ENCODE results near the gene OSMR. TPM values are rescaled to one million over a fixed set of nuclear protein-coding genes. Genes with fewer than 3 reads are reported as not detected.

Gene OSMR
- total RNA-seq, 2 experiments from 2014 or later, result not detected

DNA sequence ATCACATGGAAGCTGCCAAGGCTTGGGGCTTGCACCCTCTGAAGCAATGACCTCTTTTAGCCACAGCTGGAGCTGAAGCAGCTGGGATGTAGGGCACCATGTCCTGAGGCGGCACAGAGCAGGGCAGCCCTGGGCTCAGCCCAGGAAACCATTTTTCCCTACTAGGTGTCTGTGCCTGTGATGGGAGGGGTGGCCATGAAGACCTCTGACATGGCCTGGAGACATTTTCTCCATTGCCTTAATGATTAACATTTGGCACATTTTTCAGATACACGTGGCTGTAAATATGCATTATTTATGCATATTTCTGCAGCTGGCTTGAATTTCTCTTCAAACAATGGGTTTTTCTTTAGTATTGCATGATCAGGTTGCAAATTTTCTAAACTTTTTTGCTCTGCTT is 81.7 kb downstream of the OSMR start:
- POLR2A ChIA-PET, result no interaction called here
- H4K20me1 ChIP-seq (ENCODE audit: insufficient read depth, low read length), result no peaks in the 10 kb centered on the region
- DNase-seq (ENCODE audit: low spot score), result no peak

DNA sequence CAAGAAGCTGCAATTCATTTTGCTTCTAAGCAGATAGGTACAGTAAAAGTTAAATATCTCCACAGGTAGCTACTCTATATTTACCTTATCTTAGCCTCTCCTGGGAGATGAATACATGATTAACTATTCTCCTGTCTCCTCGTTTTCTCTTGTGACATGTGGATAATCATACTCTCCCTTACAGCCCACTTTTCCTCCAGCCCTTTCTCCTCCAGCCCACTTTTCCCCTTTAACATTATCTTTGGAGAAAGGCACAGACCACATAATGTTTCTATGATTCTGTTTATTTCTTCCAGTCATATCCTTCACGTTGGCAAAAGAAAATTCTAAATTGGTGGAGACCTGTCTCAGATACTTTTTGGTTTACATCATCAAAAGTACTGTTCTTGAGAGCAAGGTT is 84.0 kb downstream of the OSMR start:
- ChIA-PET POLR2A (no interaction called here), CTCF (ENCODE audit: unreplicated experiment) (no interaction called here)
- no peak for TF ChIP-seq EZH2phosphoT487 (IDR thresholded peaks at IDR 0.05; ENCODE audit: borderline replicate concordance, low read depth, low read length)
- TF ChIP-seq, protein P1, sequence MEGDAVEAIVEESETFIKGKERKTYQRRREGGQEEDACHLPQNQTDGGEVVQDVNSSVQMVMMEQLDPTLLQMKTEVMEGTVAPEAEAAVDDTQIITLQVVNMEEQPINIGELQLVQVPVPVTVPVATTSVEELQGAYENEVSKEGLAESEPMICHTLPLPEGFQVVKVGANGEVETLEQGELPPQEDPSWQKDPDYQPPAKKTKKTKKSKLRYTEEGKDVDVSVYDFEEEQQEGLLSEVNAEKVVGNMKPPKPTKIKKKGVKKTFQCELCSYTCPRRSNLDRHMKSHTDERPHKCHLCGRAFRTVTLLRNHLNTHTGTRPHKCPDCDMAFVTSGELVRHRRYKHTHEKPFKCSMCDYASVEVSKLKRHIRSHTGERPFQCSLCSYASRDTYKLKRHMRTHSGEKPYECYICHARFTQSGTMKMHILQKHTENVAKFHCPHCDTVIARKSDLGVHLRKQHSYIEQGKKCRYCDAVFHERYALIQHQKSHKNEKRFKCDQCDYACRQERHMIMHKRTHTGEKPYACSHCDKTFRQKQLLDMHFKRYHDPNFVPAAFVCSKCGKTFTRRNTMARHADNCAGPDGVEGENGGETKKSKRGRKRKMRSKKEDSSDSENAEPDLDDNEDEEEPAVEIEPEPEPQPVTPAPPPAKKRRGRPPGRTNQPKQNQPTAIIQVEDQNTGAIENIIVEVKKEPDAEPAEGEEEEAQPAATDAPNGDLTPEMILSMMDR (conservative IDR thresholded peaks at IDR 0.05; ENCODE audit: low read length), result no peak
- H3K4me3 ChIP-seq (ENCODE audit: low read depth, low read length, poor library complexity, severe bottlenecking), result no peak overlapping the region
- no TSS peak for BruUV-seq (replicated peaks)
- H2AFZ ChIP-seq (ENCODE audit: low read length), result no peak overlapping the region
- no peak overlapping the region for H3K4me2 ChIP-seq (ENCODE audit: low read length)
- H3K9me2 ChIP-seq (ENCODE audit: insufficient read depth, low read length), result no peaks in the 10 kb centered on the region
- intact Hi-C loops (cut with micrococcal nuclease; ENCODE audit: unreplicated experiment), result no loop called here
- no peak for DNase-seq (ENCODE audit: low spot score)
- H3K36me3 ChIP-seq (ENCODE audit: insufficient read depth, low read length), result no peaks in the 10 kb centered on the region
- no peaks in the 10 kb centered on the region for H4K20me1 ChIP-seq (ENCODE audit: insufficient read depth, low read length)
- peaks cover 7% of the 10 kb centered on the region for H3K4me1 ChIP-seq (ENCODE audit: insufficient read depth, low read length, poor library complexity, severe bottlenecking)
- no peak overlapping the region for H3K27ac ChIP-seq (ENCODE audit: low read depth, low read length, poor library complexity, severe bottlenecking)
- no peaks in the 10 kb centered on the region for H3K9me3 ChIP-seq (ENCODE audit: low read length)
- H3K79me2 ChIP-seq (ENCODE audit: insufficient read depth, low read depth, low read length), result no peaks in the 10 kb centered on the region

More for the DNA sequence above, 81.7 kb downstream of the OSMR start:
- Histone ChIP-seq H3K9me3 (ENCODE audit: low read length) (no peaks in the 10 kb centered on the region), H3K4me2 (ENCODE audit: low read length) (no peak overlapping the region), H3K9me2 (ENCODE audit: insufficient read depth, low read length) (no peaks in the 10 kb centered on the region), H3K27ac (ENCODE audit: low read depth, low read length, poor library complexity, severe bottlenecking) (no peak overlapping the region), H3K4me3 (ENCODE audit: low read depth, low read length, poor library complexity, severe bottlenecking) (no peak overlapping the region), H3K79me2 (ENCODE audit: insufficient read depth, low read depth, low read length) (no peaks in the 10 kb centered on the region), H3K36me3 (ENCODE audit: insufficient read depth, low read length) (no peaks in the 10 kb centered on the region), H2AFZ (ENCODE audit: low read length) (no peak overlapping the region), H3K4me1 (ENCODE audit: insufficient read depth, low read length, poor library complexity, severe bottlenecking) (no peaks in the 10 kb centered on the region)
- CTCF ChIA-PET (ENCODE audit: unreplicated experiment), result no interaction called here
- no peak for TF ChIP-seq EZH2phosphoT487 (IDR thresholded peaks at IDR 0.05; ENCODE audit: borderline replicate concordance, low read depth, low read length)
- TF ChIP-seq, protein P1 (conservative IDR thresholded peaks at IDR 0.05; ENCODE audit: low read length), result no peak
- intact Hi-C loops (cut with micrococcal nuclease; ENCODE audit: unreplicated experiment), result no loop called here
- no TSS peak for BruUV-seq (replicated peaks)

GRCh38 chr5:38931731-38932130 is 85.9 kb downstream of the OSMR start:
- Histone ChIP-seq H3K4me2 (ENCODE audit: low read length) (no peak overlapping the region), H2AFZ (ENCODE audit: low read length) (no peak overlapping the region), H3K27ac (ENCODE audit: low read depth, low read length, poor library complexity, severe bottlenecking) (no peak overlapping the region), H3K4me3 (ENCODE audit: low read depth, low read length, poor library complexity, severe bottlenecking) (no peak overlapping the region), H3K9me2 (ENCODE audit: insufficient read depth, low read length) (no peaks in the 10 kb centered on the region), H3K9me3 (ENCODE audit: low read length) (no peaks in the 10 kb centered on the region), H4K20me1 (ENCODE audit: insufficient read depth, low read length) (no peaks in the 10 kb centered on the region), H3K36me3 (ENCODE audit: insufficient read depth, low read length) (no peaks in the 10 kb centered on the region), H3K79me2 (ENCODE audit: insufficient read depth, low read depth, low read length) (no peaks in the 10 kb centered on the region), H3K4me1 (ENCODE audit: insufficient read depth, low read length, poor library complexity, severe bottlenecking) (peaks cover 7% of the 10 kb centered on the region)
- no TSS peak for BruUV-seq (replicated peaks)
- POLR2A ChIA-PET, result no interaction called here
- TF ChIP-seq, protein P1 (conservative IDR thresholded peaks at IDR 0.05; ENCODE audit: low read length), result no peak
- TF ChIP-seq EZH2phosphoT487 (IDR thresholded peaks at IDR 0.05; ENCODE audit: borderline replicate concordance, low read depth, low read length), result no peak
- intact Hi-C loops (cut with micrococcal nuclease; ENCODE audit: unreplicated experiment), result no loop called here
- CTCF ChIA-PET (ENCODE audit: unreplicated experiment), result no interaction called here
- no peak for DNase-seq (ENCODE audit: low spot score)

Data from OCI-LY7 (cell line).